ENCODE measurements around the gene FSCN2. TPM values are rescaled to one million over a fixed set of nuclear protein-coding genes. Genes with fewer than 3 reads are reported as not detected.

Gene FSCN2
- total and polyA plus RNA-seq, 8 donors, result 2.5 to 15.3 (median 10.7) TPM

- peak in 5 of 6 donors; percentile 24 to 80 (median 55) for DNase-seq
- Histone ChIP-seq H3K4me3 (peak overlapping the region; percentile 89 to 99 (median 94)), H3K36me3 (peaks cover 0 to 14% (median 7%) of the 10 kb centered on the region in 3 donors), H3K9me3 (no peaks in the 10 kb centered on the region), H3K4me1 (peaks cover 0 to 12% (median 6%) of the 10 kb centered on the region in 3 donors), H3K27me3 (no peaks in the 10 kb centered on the region), H3K27ac (no peak overlapping the region)
- no peak for FAIRE-seq
- TF ChIP-seq CTCF (IDR thresholded peaks at IDR 0.05), result no peak
- intact Hi-C loops (cut with DNase I), result no loop called here
- WGBS, 2 donors, result 67 to 69% methylated on average over 27 of the region's 27 CpGs
- no peak for ATAC-seq
These were observed 22.8 kb downstream of the FSCN2 start for GRCh38 chr17:81550830-81551457.

GRCh38 chr17:81551458-81552243 lies 23.5 kb downstream of the FSCN2 start:
- no peaks in the 10 kb centered on the region for H3K27me3 ChIP-seq
- peak overlapping the region; percentile 36 to 81 (median 72) for H3K27ac ChIP-seq
- no peak for TF ChIP-seq CTCF (IDR thresholded peaks at IDR 0.05)
- H3K4me3 ChIP-seq, result peak overlapping the region; percentile 89 to 99 (median 94)
- peaks cover 0 to 12% (median 6%) of the 10 kb centered on the region in 3 donors for H3K4me1 ChIP-seq
- intact Hi-C loops (cut with DNase I), result no loop called here
- ATAC-seq (peak; percentile 3 to 40 (median 10)), FAIRE-seq (no peak), DNase-seq (peak; percentile 52 to 84 (median 62))
- 0 to 1% methylated on average over 56 to 69 of the region's 69 CpGs for WGBS, 2 donors
- H3K36me3 ChIP-seq, result peaks cover 0 to 8% (median under 1%) of the 10 kb centered on the region in 3 donors
- no peaks in the 10 kb centered on the region for H3K9me3 ChIP-seq

- intact Hi-C loops (cut with DNase I), result no loop called here
- no peak for TF ChIP-seq CTCF (IDR thresholded peaks at IDR 0.05)
- peaks cover 0 to 12% (median 6%) of the 10 kb centered on the region in 3 donors for H3K4me1 ChIP-seq
- peak within 1 kb of the TSS; percentile 36 to 81 (median 72) for H3K27ac ChIP-seq
- WGBS, 2 donors, result 0% methylated on average over 46 to 85 of the region's 85 CpGs
- H3K36me3 ChIP-seq, result no peaks in the 10 kb centered on the region
- ATAC-seq (peak; percentile 75 to 86 (median 82)), FAIRE-seq (no peak), DNase-seq (peak; percentile 75 to 93 (median 84))
- no peaks in the 10 kb centered on the region for H3K27me3 ChIP-seq
- H3K9me3 ChIP-seq, result no peaks in the 10 kb centered on the region
- peak within 1 kb of the TSS; percentile 89 to 99 (median 94) for H3K4me3 ChIP-seq
These were observed 24.3 kb downstream of the FSCN2 start, which contains the start of gene FAAP100 for GRCh38 chr17:81552244-81553017. Gene FAAP100, minus strand, starts transcription at chr17:81552353. Its CDS starts 23 bp downstream, at chr17:81552330.

GRCh38 chr17:81553018-81553615 lies 24.9 kb downstream of the FSCN2 start:
- Histone ChIP-seq H3K4me3 (peak overlapping the region; percentile 89 to 99 (median 94)), H3K27ac (peak overlapping the region; percentile 36 to 81 (median 72)), H3K36me3 (peaks cover 0 to 6% (median 2%) of the 10 kb centered on the region in 3 donors), H3K4me1 (peaks cover 0 to 12% (median 6%) of the 10 kb centered on the region in 3 donors), H3K27me3 (no peaks in the 10 kb centered on the region), H3K9me3 (no peaks in the 10 kb centered on the region)
- DNase-seq, result peak in 5 of 6 donors; percentile 64 to 84 (median 74)
- peak; percentile 59 to 76 (median 71) for ATAC-seq
- FAIRE-seq, result no peak
- no peak for TF ChIP-seq CTCF (IDR thresholded peaks at IDR 0.05)
- WGBS, 2 donors, result 1% methylated on average over 18 to 19 of the region's 19 CpGs
- intact Hi-C loops (cut with DNase I), result no loop called here

All from pancreas (tissue), 10 donors.